Glutamatergic neuron (in vitro differentiated cells): ENCODE results near the gene PHRF1. TPM values are rescaled to one million over a fixed set of nuclear protein-coding genes. Genes with fewer than 3 reads are reported as not detected.

Source experiments
- DNase-seq: peaks from one replicate; pipeline ENCODE4 v3.0.0; 2022
- H3K27ac Mint-ChIP-seq: one replicate; pipeline ENCODE4 v1.8.0; 2020; ENCODE audit warnings: mild to moderate bottlenecking, mixed read lengths, inconsistent platforms; ENCODE audit not compliant: unreplicated experiment
- H3K27me3 Mint-ChIP-seq: one replicate; pipeline ENCODE4 v1.8.0; 2020; ENCODE audit warnings: mild to moderate bottlenecking, moderate library complexity, mixed read lengths, inconsistent platforms; ENCODE audit not compliant: unreplicated experiment
- H3K36me3 Mint-ChIP-seq: one replicate; pipeline ENCODE4 v1.8.0; 2020; ENCODE audit warnings: mild to moderate bottlenecking, mixed read lengths, inconsistent platforms; ENCODE audit not compliant: unreplicated experiment
- H3K4me1 Mint-ChIP-seq: one replicate; pipeline ENCODE4 v1.8.0; 2020; ENCODE audit warnings: mild to moderate bottlenecking, low read depth, mixed read lengths, inconsistent platforms; ENCODE audit not compliant: unreplicated experiment
- H3K4me3 Mint-ChIP-seq: one replicate; pipeline ENCODE4 v1.8.0; 2020; ENCODE audit warnings: mild to moderate bottlenecking, mixed read lengths, inconsistent platforms; ENCODE audit not compliant: unreplicated experiment
- H3K9me3 Mint-ChIP-seq: one replicate; pipeline ENCODE4 v1.8.0; 2020; ENCODE audit warnings: mild to moderate bottlenecking, moderate library complexity, mixed read lengths, inconsistent platforms; ENCODE audit not compliant: unreplicated experiment
- total RNA-seq: library from RNA; stranded (reverse); fragmentation: NEBNext Ultra II Directional; extraction: Animal tissue kit (Norgen Biotek cat#: 25700); gene quantifications from one replicate; pipeline ENCODE4 v1.2.1, GENCODE V29; 2021; ENCODE audit not compliant: unreplicated experiment
- TF ChIP-seq, protein P1 (sequence below): fragments of 200-600 bp; sonication (generic); IDR thresholded peaks from one replicate; pipeline ENCODE4 v1.5.0; 2021; ENCODE audit not compliant: partially characterized antibody, unreplicated experiment

The PHRF1 gene
- total RNA-seq, 1 donor from 2014 or later: 41.6 TPM

DNA sequence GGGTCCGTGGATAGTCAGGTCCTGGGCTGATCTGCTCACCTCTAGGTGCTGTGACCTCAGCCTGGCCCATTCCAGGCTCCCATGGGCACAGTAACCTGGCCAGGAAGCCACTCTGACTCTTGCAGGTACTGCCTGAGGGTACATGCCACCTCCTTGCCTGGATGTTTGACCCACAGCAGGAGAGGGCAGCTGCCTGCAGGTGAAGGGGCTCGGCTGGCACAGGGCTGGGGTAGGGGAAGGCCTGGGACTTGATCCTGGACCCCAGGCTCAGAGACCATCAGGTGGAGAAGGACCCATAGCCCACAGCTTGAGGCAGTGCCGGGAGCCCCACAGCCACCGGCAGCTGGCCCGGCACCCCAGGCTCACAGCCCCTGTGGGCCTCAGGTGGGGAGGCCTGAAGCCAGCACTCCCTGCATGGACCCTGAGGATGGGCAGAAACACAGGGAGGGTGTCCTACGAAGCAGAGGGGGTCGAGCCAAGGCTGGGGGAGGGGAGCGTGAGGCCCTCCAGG is 36.2 kb upstream of the PHRF1 start:
- H3K27me3 Mint-ChIP-seq: peaks cover 4% of the 10 kb centered on the region
- H3K9me3 Mint-ChIP-seq: peaks cover 5% of the 10 kb centered on the region
- DNase-seq: peak; percentile 5
- no peak overlapping the region for H3K27ac Mint-ChIP-seq
- no peaks in the 10 kb centered on the region for H3K4me1 Mint-ChIP-seq
- no peaks in the 10 kb centered on the region for H3K36me3 Mint-ChIP-seq
- TF ChIP-seq, protein P1, sequence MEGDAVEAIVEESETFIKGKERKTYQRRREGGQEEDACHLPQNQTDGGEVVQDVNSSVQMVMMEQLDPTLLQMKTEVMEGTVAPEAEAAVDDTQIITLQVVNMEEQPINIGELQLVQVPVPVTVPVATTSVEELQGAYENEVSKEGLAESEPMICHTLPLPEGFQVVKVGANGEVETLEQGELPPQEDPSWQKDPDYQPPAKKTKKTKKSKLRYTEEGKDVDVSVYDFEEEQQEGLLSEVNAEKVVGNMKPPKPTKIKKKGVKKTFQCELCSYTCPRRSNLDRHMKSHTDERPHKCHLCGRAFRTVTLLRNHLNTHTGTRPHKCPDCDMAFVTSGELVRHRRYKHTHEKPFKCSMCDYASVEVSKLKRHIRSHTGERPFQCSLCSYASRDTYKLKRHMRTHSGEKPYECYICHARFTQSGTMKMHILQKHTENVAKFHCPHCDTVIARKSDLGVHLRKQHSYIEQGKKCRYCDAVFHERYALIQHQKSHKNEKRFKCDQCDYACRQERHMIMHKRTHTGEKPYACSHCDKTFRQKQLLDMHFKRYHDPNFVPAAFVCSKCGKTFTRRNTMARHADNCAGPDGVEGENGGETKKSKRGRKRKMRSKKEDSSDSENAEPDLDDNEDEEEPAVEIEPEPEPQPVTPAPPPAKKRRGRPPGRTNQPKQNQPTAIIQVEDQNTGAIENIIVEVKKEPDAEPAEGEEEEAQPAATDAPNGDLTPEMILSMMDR: no peak
- no peak overlapping the region for H3K4me3 Mint-ChIP-seq

DNA sequence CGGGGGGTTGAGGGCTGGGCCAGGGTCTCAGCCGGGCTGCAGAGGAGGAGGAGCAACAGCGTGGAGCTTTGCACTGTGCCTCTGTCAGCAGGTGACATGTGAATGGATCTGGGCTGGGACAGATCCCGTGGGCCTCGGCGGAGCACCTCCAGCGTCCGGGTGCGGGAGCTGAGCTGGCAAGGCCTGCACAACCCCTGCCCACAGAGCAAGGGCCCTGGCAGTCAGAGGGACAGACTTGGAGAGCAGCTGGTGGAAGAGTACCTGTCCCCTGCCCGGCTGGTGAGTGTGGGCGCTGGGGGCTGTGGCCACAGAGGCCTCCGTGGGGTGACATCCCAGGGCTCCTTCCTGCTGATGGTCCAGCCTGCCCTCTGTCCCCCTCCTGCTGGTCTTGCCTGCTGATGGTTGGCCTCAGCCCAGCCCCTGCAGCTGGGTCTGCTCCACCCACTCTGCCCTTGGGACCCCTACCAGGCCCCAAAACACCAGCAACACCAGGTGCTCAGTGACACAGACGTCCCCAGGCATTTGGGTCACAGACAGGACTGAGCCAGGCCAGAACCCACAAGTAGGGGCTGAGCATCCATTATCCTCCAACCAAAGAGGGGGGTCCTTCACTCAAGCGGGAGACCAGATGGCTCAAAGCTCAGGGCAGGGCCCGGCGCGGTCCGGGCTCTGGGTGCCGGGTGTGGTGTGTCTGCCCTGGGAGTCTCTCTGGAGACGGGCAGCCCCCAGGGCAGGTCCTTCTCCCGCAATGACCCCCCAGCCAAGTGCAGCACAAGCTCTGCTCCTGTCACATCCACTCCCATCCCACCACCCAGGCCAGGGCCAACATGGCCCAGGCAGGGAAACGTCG is 35.5 kb upstream of the PHRF1 start:
- Mint-ChIP-seq H3K27ac (no peak overlapping the region), H3K27me3 (peaks cover 4% of the 10 kb centered on the region), H3K36me3 (no peaks in the 10 kb centered on the region), H3K4me3 (no peak overlapping the region), H3K4me1 (no peaks in the 10 kb centered on the region), H3K9me3 (peaks cover 5% of the 10 kb centered on the region)
- TF ChIP-seq, protein P1: no peak
- peak; percentile 19 for DNase-seq

DNA sequence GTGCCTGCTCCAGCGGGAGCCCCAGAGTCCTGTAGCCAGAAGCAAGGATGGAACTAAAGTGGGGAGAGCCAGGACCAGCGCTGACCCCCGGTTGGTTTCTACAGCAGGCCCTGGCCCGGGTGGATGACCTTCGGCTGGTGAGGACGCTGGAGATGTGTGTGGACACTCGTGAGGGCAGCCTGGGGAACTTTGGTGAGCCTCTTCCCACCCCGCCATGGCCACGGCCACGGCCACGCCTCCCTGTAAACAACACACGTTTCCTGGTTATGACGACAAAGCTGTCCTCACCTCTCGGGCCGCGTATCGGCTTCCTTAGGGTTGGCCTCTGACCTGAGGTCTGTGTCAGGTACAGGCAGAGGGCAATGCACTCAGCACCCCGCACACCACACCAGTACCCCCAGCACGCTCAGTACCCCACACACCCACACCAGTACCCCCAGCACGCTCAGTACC is 34.8 kb upstream of the PHRF1 start:
- TF ChIP-seq, protein P1: no peak
- Mint-ChIP-seq H3K27ac (no peak overlapping the region), H3K27me3 (no peaks in the 10 kb centered on the region), H3K4me3 (no peak overlapping the region), H3K36me3 (no peaks in the 10 kb centered on the region), H3K4me1 (no peaks in the 10 kb centered on the region), H3K9me3 (peaks cover under 1% of the 10 kb centered on the region)
- DNase-seq: peak; percentile 18

DNA sequence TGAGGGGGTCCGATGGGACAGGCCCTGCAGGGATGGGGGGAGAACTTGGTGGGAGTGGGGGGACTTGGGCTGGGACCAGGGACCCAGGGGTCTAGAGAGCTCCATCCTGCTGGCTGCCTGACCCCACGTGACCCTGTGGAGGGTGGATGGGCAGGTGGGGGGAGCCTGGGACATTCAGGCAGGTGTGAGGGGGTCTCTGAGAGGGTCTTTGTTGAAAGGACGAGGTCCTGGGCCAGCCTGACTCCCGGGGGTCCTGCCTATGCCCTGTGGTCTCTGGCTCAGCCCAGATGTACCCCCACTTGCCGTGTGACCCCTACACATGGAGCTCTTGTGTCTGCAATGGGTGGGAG is 31.5 kb upstream of the PHRF1 start:
- H3K27ac Mint-ChIP-seq: no peak overlapping the region
- no peak for DNase-seq
- H3K4me3 Mint-ChIP-seq: no peak overlapping the region
- peaks cover 4% of the 10 kb centered on the region for H3K27me3 Mint-ChIP-seq
- H3K36me3 Mint-ChIP-seq: no peaks in the 10 kb centered on the region
- peaks cover 6% of the 10 kb centered on the region for H3K4me1 Mint-ChIP-seq
- H3K9me3 Mint-ChIP-seq: peaks cover 3% of the 10 kb centered on the region
- TF ChIP-seq, protein P1: no peak

DNA sequence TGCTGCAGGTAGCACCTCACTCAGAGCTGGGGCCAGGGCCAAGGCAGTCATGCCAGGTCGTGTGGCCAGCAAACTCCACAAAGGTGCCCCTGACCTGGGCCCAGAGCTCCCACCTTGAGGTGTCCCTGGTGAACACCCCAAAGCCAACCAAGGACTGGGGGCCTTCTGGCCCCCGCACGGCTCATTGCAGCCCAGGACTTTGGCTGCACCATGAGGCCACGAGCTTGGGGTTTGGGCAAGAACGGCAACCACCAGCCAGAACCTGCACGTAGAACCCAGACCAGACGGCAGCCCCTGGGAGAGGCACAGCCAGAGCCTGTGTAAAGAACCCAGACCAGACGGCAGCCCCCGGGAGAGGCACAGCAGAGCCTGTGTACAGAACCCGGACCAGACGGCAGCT is 31.1 kb upstream of the PHRF1 start:
- Mint-ChIP-seq H3K4me3 (no peak overlapping the region), H3K27me3 (peaks cover 4% of the 10 kb centered on the region)
- no peak for DNase-seq

More for the DNA sequence above, 31.1 kb upstream of the PHRF1 start:
- Mint-ChIP-seq H3K27ac (peak overlapping the region; percentile 48), H3K9me3 (peaks cover 3% of the 10 kb centered on the region), H3K4me1 (peaks cover 6% of the 10 kb centered on the region), H3K36me3 (no peaks in the 10 kb centered on the region)
- TF ChIP-seq, protein P1: no peak
